GM13977 (cell line): ENCODE data around the gene GDF10.

Experiments used
- DNase-seq: peaks from one replicate; pipeline ENCODE4 v3.0.0; 2012; ENCODE audit warnings: low spot score
- in situ Hi-C: fragments of 300-500 bp; cut with MboI; formaldehyde crosslinking; loops from one replicate; pipeline ENCODE4 v1.12.0; 2022; ENCODE audit warnings: low sequenced_read_pairs, low pct_unique_long_range_greater_than_20kb, mixed read lengths, inconsistent platforms; ENCODE audit not compliant: unreplicated experiment
- TF ChIP-seq, protein P1 (sequence below): IDR thresholded peaks from 2 replicates; pipeline ENCODE4 v1.5.1; 2012; ENCODE audit warnings: mild to moderate bottlenecking, control low read depth; ENCODE audit not compliant: insufficient read depth; ENCODE audit errors: extremely low read depth, missing control alignments

GDF10 gene

GRCh38 chr10:47303105-47303504 lies 3.1 kb downstream of the GDF10 start:
- DNase-seq, result no peak
- in situ Hi-C loops, result no loop called here

GRCh38 chr10:47303866-47304265 lies 3.9 kb downstream of the GDF10 start:
- in situ Hi-C loops, result no loop called here
- TF ChIP-seq, protein P1, sequence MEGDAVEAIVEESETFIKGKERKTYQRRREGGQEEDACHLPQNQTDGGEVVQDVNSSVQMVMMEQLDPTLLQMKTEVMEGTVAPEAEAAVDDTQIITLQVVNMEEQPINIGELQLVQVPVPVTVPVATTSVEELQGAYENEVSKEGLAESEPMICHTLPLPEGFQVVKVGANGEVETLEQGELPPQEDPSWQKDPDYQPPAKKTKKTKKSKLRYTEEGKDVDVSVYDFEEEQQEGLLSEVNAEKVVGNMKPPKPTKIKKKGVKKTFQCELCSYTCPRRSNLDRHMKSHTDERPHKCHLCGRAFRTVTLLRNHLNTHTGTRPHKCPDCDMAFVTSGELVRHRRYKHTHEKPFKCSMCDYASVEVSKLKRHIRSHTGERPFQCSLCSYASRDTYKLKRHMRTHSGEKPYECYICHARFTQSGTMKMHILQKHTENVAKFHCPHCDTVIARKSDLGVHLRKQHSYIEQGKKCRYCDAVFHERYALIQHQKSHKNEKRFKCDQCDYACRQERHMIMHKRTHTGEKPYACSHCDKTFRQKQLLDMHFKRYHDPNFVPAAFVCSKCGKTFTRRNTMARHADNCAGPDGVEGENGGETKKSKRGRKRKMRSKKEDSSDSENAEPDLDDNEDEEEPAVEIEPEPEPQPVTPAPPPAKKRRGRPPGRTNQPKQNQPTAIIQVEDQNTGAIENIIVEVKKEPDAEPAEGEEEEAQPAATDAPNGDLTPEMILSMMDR, result no peak
- DNase-seq, result no peak

More at GRCh38 chr10:47303105-47303504, 3.1 kb downstream of the GDF10 start:
- TF ChIP-seq, protein P1, result no peak

- no peak for DNase-seq
- in situ Hi-C loops, result no loop called here
- TF ChIP-seq, protein P1, result no peak
Observed at GRCh38 chr10:47305566-47305965, 5.6 kb downstream of the GDF10 start.

DNA sequence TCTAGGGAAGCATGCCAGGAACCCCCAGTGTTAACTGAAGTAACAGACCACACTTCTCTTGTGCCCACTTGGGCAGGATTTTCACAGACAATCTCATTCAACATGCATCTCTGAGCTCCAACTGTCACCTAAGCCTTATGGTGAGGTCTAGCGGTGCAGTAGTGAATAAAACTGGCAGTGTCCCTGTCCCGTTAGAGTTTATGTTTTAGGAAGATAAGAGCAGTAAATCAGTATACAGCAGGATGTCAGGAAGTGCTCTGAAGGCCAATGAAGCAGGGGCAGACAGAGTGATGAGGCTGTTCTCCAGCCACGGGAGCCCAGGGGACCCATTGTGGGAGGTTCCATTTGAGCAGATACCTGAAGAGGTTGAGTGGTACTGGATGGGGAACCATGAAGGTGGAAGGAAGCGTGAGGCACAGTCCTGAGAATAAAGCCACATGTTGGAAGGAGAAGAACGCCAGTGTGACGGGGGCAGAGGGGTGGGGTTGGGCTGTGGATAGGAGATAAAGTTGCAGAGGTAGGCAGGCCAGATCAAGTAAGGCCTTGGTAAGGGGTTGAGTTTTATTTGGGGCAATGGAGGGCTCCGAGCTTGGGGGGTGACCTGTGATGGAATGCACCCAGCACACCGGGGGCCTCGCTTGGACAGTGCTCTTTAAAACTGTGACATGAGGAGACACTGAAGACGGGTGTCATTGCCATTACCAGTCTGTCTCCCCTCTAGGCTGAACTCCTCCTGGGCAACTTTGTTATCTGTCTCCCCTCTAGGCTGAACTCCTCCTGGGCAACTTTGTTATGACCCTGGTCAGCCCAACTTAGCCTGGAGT lies 6.6 kb downstream of the GDF10 start:
- TF ChIP-seq, protein P1, result no peak
- DNase-seq, result no peak
- in situ Hi-C loops, result no loop called here

DNA sequence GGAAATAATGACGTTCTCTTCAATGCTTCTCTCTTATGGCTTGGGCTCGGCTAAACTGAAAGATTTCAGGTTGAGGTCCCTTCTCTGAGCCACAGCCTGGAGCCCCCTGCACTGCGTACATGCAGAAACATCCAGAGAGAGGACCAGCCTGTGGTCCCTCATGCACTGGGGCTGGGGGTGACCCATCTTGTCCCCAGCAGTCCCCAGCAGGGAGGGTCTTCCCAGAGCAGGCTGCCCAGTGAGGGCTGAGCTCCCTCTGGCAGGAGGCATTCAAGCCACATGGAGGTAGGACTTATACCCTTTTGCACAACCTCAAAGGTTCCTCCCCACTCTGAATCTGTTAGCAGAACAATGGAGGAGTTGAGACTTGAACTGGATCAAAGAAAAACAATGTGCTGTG lies 7.4 kb downstream of the GDF10 start:
- in situ Hi-C loops, result no loop called here
- no peak for DNase-seq
- TF ChIP-seq, protein P1, result no peak

GRCh38 chr10:47308775-47309174 lies 8.8 kb downstream of the GDF10 start:
- no peak for DNase-seq
- in situ Hi-C loops, result no loop called here
- TF ChIP-seq, protein P1, result no peak
